Ramos (cell line): ENCODE data around the gene SH3BGRL3.

Source experiments
- in situ Hi-C: fragments of 300-500 bp; cut with MboI; formaldehyde crosslinking; loops from one replicate; pipeline ENCODE4 v1.14.3; 2022; ENCODE audit warnings: low sequenced_read_pairs; ENCODE audit not compliant: unreplicated experiment

The SH3BGRL3 gene

DNA sequence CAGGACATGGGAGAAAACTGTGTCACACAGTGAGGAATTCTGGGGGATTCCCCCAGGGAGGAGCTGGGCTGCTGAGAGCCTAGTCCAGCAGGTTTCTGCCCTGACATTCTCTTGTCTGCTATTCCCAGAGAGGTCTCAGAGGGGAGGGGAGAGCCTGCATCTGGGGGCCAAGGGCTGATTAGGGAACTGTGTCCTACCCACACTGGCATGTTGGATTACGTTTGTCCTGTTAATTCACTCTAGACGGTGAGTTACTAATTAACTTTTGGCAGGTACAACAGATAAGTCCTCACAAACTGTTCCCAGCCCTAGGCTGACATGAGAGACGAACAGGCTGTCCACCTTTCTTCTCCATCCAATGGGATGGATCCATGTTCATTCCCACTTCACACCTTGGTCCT, 2.6 kb upstream of the SH3BGRL3 start:
- in situ Hi-C loops, result no loop called here

DNA sequence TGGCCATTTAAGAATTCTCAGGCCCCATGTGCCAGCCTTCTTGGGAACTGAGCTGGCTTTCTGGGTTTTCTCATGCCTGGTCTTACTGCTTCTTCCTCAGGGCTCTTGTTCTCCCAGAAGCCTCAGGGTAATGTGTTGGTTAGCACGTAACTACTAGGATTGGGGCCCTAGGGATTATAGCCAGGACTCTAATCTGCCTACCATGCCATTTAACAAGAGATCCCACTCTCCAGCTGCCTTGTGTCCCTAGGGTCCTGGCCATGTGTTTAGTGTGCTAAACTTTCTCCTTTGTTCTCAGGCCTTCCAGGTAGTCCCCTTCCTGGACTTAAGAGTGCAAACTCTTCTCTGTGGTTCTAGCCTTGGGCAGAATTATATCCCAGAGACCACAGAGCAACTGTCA, 2.2 kb upstream of the SH3BGRL3 start:
- in situ Hi-C loops, result no loop called here

DNA sequence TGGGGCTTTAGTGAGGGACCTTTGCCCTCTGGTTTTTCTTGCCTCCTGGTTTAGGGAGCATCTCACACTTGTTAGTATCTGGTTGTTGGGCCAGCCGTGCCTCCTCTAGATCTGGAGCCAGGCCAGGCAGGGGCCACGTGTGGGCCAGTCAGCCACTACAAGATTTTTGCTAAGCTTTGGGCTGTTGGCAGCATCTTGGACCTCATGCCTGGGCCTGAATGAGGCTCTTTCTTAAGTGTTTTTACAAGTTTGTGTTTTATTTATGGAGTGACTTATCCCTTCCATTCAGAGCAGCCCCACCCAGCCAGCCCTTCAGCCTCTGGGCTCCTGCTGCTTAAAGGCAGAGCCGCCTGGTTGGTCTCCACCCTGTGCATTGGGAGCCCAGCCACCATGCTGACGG, 1.6 kb upstream of the SH3BGRL3 start:
- in situ Hi-C loops, result no loop called here

DNA sequence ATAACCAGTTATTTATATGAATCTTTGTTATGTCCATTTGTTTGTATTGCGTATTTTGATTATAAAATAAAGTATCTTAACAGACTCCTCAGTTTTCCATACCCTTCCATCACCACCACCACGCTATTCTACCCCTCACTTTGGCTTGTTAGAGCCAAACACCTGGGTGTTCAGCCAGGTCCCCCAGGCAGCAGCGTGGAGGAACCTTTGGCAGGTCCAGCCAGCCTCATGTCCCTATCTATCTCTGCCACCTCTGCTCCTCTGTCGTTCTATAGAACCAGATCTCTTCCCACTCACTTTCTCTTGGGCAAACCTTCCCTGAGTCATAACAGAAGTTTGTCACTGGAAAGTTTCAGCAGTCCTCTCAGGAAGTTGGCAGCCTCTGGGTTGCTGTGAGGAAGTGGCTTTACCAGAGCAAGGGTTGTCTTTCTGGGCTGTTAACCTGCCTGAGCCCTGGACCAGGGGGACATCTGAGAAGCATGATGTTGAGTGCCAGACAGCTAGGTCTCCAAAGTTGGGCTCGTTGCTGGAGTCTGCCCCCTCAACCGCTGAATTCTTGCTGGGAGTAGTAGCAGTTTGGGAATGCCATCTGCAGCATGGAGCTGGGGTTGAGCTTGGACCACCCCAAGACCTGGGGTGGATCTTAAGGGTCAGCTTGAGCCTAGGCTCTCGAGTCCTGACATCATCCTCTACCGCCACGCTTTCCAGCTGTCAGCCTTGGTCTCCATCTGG, 996 bp upstream of the SH3BGRL3 start:
- in situ Hi-C loops, result no loop called here

DNA sequence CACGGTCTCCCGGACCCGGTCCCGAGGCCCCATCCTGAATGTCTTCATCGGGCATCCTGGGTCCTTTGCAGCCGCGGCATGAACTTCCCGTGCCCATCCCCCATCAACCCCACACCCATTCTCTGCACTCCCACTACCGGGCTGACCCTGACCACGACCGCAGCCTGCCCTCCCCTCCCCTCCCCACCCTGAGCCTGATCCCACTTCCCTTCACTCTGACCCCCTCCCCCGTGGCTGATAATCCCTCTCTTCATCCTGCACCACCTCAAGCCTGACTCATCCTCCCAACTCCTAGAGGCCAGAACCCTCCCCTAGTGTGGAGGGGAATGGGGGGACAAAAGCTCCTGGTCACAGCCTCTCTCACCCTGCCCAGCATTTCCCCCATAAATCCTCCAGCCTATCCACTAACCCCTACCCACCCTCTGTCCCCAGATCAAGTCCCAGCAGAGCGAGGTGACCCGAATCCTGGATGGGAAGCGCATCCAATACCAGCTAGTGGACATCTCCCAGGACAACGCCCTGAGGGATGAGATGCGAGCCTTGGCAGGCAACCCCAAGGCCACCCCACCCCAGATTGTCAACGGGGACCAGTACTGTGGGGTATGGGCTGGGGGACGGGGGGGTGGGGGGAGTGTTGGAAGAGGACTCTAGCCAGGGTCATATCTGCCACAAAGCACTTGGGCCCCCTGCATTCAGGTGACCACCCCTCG, 602 bp downstream of the SH3BGRL3 start:
- in situ Hi-C loops, result loop anchor here (5.0 kb wide), 1 partner anchor 82 kb away; no protein-coding TSS in a partner anchor

DNA sequence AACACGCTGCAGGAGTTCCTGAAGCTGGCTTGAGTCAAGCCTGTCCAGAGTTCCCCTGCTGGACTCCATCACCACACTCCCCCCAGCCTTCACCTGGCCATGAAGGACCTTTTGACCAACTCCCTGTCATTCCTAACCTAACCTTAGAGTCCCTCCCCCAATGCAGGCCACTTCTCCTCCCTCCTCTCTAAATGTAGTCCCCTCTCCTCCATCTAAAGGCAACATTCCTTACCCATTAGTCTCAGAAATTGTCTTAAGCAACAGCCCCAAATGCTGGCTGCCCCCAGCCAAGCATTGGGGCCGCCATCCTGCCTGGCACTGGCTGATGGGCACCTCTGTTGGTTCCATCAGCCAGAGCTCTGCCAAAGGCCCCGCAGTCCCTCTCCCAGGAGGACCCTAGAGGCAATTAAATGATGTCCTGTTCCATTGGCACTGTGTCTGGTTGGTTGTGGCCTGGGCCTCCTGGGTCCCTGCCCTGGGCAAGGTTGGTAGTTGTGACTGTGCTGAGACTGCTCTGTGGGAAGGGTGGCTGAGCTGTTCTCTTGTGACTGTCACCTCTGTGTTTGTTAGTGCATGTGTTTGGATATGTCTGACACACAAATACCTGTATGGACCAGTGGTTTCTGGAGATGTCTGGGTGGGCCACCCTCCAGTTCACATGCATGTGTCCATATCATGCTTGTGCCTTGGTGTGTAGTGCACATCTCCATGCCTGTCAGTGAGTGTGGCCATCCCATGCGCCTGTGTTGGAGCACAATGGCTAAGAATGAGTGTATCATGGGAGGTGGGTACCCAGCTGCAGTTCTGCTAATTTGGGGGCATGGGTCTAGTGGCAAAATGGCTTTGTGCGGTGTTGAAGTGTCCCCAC, 1.4 kb downstream of the SH3BGRL3 start:
- in situ Hi-C loops, result loop anchor here (5.0 kb wide), 1 partner anchor 81 kb away; no protein-coding TSS in a partner anchor

DNA sequence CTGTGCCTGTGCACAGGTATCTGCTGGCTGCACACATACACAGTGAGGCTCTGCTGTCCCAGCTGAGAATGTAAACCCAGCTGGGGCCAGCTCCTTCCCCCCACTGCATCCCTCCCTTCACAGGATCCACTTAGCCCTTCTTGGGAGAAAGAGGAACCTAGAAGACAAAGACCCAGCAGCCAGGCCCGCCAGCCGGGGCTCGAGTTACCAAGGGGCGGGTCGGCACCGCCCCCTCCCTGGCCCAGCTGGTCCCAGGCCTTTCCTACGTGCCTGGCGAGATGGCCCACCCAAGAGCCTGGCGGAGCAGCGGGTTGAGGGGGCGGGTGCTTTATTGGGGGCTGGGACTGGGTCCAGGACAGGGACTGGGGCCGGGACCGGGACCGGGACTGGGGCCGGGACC, 2.1 kb downstream of the SH3BGRL3 start:
- in situ Hi-C loops, result loop anchor here (5.0 kb wide), 1 partner anchor 80 kb away; no protein-coding TSS in a partner anchor

DNA sequence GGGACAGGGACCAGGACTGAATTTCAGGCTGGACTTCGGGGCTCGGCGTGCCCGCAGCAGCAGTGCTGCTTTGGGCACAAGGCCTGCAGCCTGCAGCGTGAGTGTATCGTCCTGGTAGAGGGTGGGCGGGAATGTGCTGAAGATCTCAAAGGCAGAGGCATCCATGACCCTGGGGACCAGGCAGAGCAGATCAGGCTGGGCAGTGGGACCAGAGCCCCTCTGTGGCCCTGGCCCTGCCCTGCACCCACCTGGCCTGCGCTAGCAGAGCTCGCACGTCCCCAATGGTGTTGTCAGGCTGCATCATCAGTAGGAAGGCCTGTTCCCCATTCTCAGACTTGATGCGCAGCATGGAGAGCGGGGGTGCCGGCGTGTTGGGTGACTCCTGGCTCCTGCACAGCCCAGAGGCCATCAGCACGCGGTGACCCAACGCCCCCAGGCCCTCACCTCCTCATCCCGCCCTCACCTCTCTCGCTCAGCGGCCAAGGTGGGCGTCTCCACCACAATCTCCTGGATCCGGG, 2.6 kb downstream of the SH3BGRL3 start:
- in situ Hi-C loops, result loop anchor here (5.0 kb wide), 1 partner anchor 80 kb away; no protein-coding TSS in a partner anchor

DNA sequence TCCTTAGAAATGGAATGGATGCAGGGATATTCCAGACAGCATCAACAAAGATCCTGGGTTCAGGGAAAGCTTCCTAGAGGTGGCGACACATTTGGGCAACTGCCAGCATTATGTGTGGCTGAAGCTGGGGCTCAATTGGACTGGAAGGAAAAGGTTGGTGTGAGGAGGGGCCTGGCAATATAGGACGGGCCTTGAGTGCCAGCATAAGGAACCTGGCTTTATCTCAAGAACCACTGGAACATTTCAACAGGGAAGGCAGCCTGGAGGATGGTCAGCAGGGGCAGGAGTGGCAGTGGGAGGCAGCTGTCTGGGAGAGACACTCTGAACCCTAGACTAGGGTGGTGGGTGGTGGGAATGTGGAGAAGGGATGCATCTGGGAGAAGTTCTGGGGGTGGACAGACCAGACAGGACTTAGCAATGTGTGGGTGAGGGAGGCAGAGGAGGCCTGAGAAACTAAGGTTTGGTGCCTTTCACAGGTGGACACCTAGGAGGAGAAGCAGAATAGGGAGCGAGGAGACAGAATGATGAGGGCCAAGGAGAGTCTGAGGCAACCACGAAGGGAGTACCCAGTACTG, 3.5 kb downstream of the SH3BGRL3 start:
- in situ Hi-C loops, result loop anchor here (5.0 kb wide), 1 partner anchor 79 kb away; no protein-coding TSS in a partner anchor

DNA sequence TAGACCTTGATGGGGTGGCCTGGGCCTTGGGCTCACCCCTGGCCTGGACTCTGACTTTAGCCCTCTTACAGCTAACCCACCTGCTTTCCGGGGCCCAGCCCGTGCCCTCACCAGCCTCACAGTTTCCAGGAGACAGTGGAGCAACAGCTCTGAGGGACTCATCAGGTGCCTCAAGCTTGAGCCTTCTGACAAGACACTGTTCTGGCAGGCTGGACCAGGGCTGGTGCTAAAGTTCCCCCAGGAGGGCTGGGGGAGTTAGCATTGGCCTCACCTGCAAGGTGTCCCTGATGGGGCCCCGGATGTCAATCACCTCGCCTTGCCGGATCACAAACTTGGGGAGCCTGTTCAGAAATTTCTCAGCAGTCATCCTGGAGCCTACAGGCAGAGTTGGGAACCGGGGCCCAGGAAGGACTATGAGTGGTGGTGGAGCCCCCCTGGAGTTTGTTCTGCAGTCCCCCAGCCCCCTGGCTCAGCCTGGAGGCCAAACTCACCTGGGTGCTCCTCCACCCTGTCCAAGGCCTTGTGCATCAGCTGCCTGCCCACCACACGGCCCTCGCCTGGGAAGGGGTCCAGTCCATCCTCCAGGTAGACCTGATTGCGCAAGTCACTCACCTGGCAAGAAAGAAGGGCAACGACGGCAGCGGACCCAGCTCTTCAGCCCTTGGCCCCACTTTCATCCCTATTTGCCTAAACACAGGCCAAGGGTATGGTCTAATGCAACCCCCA, 4.1 kb downstream of the SH3BGRL3 start:
- in situ Hi-C loops, result loop anchor here (5.0 kb wide), 1 partner anchor 78 kb away; no protein-coding TSS in a partner anchor

DNA sequence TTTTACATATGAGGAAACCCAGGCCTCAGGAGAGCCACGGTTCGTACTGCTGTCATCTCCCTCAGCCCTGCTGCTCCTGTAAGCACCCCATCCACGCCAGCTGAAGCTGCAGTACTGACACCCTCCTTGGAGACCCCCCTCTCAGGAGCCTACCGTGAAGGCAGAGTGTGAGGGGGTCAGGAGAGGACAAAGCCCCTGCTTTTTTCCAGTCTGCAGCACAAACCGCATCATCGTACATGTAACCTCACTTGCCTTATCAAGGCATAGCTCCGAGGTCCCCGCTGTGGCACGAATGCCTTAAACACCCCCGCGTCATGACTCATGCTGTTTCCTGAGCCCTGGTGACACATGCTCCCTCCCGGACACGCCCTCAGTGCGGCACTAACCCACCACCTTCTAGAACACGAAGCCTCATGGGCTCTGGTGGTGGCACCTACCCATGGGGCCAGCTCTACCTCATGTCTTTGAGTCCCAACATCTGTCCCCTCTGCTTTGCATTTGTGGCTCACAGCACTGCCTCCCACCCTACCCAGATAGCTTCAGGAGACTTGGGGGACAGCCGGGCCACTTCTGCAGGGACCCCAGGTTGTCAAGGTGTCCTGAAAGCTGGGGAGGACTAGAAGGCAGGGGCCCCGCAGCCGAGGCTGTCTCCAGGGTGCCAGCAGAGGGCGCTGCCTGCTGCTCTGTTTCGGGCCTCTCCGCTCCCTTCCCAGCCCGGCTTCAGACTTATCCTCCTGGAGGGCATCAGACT, 4.9 kb downstream of the SH3BGRL3 start:
- in situ Hi-C loops, result loop anchor here (5.0 kb wide), 2 partner anchors 38 to 78 kb away; no protein-coding TSS in a partner anchor

DNA sequence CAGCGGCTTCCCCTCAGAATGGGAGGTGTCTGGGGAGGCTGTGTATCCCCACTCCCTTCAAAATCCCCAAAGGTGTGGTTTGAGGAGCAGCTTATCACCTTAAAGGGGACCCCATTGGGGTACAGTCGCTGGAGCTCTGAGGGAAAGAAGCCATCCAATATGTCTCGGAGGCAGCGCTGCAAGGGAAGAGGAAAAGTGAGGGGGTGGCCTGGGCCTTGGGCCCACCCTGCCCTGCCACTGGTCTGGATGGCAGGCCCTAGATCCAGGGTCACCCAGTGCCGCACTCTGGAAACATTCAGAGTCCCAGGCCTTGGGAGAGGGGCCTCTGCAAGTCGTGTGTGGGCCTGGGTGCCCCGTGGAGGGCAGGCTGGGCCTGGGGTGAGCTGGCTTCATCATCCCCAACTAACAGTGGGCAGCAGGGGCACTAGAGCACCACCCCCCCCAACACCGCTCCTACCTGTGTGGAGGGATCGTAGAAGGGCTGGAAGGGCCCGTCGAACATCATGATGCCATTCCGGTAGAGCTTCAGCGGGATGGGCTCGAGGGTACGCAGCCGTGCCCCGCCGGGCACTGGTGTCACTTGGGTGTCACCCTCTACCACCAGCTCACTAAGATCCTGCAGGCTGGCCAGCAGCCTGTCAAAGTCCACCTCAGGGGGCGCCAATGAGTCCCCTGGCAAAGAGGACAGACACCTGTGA, 5.6 kb downstream of the SH3BGRL3 start:
- in situ Hi-C loops, result loop anchor here (5.0 kb wide), 1 partner anchor 37 kb away; no protein-coding TSS in a partner anchor

DNA sequence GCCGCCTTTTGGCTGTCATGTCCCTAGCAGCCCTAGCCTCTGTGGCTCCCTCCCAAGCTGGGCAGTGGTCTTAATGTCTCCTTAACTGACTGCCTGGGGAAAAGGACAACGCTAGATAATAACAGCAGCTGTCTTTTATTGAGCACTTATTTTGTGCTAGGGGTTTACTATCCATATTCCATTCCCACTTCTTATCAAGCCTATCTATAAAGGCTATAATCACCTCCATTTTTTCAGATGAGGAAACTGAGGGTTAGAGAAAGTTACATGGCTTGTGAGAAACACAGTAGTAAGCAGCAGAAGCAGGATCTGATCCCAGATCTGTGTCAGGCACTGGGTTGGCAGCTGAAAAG, 6.2 kb downstream of the SH3BGRL3 start:
- in situ Hi-C loops, result loop anchor here (5.0 kb wide), 1 partner anchor 36 kb away; no protein-coding TSS in a partner anchor

DNA sequence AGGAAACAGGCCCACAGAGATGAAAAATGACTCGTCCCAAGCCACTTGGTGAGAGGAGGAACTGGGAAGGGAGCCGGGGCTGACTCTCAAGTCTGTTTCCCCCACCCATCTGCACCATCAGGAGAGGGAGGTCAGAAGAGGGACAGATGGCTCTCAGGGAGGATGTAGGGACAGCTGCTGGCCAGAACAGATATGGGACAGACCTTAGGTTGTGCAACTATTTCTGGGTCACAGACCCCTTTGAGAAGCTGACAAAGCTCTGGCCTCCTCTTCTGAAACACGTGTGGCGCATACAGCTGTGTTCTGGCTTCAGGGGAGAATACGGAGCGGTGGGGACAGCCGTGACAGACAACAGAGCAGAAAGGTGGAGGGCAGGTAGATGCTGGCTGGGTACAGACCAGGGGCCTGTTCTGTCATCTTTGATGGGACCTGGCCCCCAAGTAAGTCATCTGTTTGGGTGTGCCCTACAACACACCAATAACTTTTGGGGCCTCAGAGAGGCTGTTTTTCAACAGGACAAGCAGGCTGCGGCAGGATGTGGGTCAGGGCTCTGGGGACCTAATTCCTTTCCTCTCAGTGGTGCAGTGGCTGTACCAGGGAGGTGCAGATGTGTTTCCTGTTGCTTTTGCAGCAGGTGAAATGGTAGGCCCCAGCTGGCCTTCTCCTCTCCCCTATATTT, 7.3 kb downstream of the SH3BGRL3 start:
- in situ Hi-C loops, result loop anchor here (5.0 kb wide), 1 partner anchor 35 kb away; no protein-coding TSS in a partner anchor

DNA sequence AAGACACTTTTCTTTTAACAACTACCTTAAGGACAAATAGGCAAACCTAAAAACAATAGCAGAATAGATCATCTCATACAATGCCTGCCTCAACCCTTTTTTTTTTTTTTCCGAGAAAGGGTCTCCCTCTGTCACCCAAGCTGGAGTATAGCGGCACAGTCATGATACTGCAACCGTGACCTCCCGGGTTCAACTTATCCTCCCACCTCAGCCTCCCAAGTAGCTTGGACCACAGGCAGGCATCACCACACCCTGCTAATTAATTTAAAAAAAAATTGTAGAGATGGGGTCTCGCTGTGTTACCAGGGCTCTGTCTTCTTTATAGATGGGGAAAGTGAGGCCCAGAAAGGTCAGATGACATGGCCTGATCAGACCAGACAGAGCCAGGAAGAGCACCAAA, 7.9 kb downstream of the SH3BGRL3 start:
- in situ Hi-C loops, result loop anchor here (5.0 kb wide), 1 partner anchor 34 kb away; no protein-coding TSS in a partner anchor

DNA sequence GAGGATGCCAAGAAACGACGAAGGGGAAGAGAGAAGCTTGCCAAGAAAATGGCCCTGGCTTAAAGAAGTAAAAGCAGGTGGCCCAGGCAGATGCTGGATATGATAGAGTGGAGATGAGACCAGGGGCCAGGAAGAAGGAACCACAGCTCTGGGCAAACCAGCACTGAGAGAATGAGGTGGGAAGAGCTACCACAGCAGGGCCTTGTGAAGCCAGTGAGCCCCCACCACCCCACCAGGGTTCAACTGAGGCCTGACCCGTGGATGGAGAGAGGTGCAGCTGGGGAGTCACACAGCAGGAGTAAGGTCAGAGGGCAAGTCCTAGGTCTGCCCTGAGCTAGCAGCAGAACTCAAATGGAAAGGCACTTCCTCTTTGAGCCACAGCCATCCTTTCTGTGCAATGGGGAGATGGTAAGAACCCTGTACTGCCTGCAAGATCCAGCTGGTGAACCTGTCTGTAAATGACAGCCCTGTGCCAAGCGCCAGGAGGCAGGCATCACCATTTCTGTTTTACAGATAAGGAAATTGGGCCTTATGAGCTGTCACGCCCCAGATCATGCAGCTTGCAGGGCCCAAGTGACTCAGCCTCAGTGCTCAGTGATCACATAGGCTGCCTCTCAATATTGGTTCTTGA, 8.5 kb downstream of the SH3BGRL3 start:
- in situ Hi-C loops, result loop anchor here (5.0 kb wide), 1 partner anchor 34 kb away; no protein-coding TSS in a partner anchor
